Measurements from ENCODE around the gene CCDC124. TPM values are rescaled to one million over a fixed set of nuclear protein-coding genes. Genes with fewer than 3 reads are reported as not detected.

Gene CCDC124
- total RNA-seq, 6 experiments from 2014 or later = 20.6 to 45.3 (median 30.7) TPM

- WGBS (ENCODE audit: insufficient coverage, low coverage, low lambda C conversion rate, missing lambda C conversion rate) = 8% methylated on average over 37 of the region's 49 CpGs
- intact Hi-C loops (cut with DNase I) = loop anchor here in 1 of 2 donors (10.0 kb wide), 1 partner anchor 116 kb away; no protein-coding TSS in a partner anchor
- Histone ChIP-seq H3K9me3 (no peaks in the 10 kb centered on the region), H3K4me3 (no peak overlapping the region), H3K27me3 (peaks cover 8 to 18% of the 10 kb centered on the region in 2 donors), H3K4me1 (peaks cover 0 to 5% (median 0%) of the 10 kb centered on the region in 4 donors), H3K36me3 (no peaks in the 10 kb centered on the region), H3K27ac (no peak overlapping the region)
- TF ChIP-seq CTCF (IDR thresholded peaks at IDR 0.05) (no peak), POLR2A (IDR thresholded peaks at IDR 0.05) (no peak)
- DNase-seq (no peak), ATAC-seq (no peak)
Observed at GRCh38 chr19:17948931-17949930, 16.4 kb downstream of the CCDC124 start.

- H3K36me3 ChIP-seq = no peaks in the 10 kb centered on the region
- no peak for TF ChIP-seq POLR2A (IDR thresholded peaks at IDR 0.05)
- TF ChIP-seq CTCF (IDR thresholded peaks at IDR 0.05) = no peak
- peaks cover 8 to 18% of the 10 kb centered on the region in 2 donors for H3K27me3 ChIP-seq
- H3K4me1 ChIP-seq = peaks cover 0 to 5% (median 0%) of the 10 kb centered on the region in 4 donors
- DNase-seq (no peak), ATAC-seq (no peak)
- no peak overlapping the region for H3K27ac ChIP-seq
- no peaks in the 10 kb centered on the region for H3K9me3 ChIP-seq
- WGBS (ENCODE audit: insufficient coverage, low coverage, low lambda C conversion rate, missing lambda C conversion rate) = 4% methylated on average over 8 of the region's 11 CpGs
- H3K4me3 ChIP-seq = no peak overlapping the region
- intact Hi-C loops (cut with DNase I) = loop anchor here in 1 of 2 donors (10.0 kb wide), 1 partner anchor 115 kb away; no protein-coding TSS in a partner anchor
Observed at GRCh38 chr19:17949956-17950309, 17.1 kb downstream of the CCDC124 start.

GRCh38 chr19:17950310-17951156, 17.7 kb downstream of the CCDC124 start:
- ATAC-seq (no peak), DNase-seq (no peak)
- H3K4me1 ChIP-seq = peaks cover 0 to 5% (median 0%) of the 10 kb centered on the region in 4 donors
- H3K27ac ChIP-seq = no peak overlapping the region
- no peak for TF ChIP-seq POLR2A (IDR thresholded peaks at IDR 0.05)
- TF ChIP-seq CTCF (IDR thresholded peaks at IDR 0.05) = no peak
- H3K9me3 ChIP-seq = no peaks in the 10 kb centered on the region
- under 1% methylated on average over 26 of the region's 48 CpGs for WGBS (ENCODE audit: insufficient coverage, low coverage, low lambda C conversion rate, missing lambda C conversion rate)
- peaks cover 8 to 18% of the 10 kb centered on the region in 2 donors for H3K27me3 ChIP-seq
- no peaks in the 10 kb centered on the region for H3K36me3 ChIP-seq
- no peak overlapping the region for H3K4me3 ChIP-seq
- intact Hi-C loops (cut with DNase I) = no loop called here

GRCh38 chr19:17951157-17951989, 18.6 kb downstream of the CCDC124 start:
- DNase-seq (no peak), ATAC-seq (no peak)
- intact Hi-C loops (cut with DNase I) = no loop called here
- H3K36me3 ChIP-seq = no peaks in the 10 kb centered on the region
- TF ChIP-seq POLR2A (IDR thresholded peaks at IDR 0.05) (no peak), CTCF (IDR thresholded peaks at IDR 0.05) (no peak)
- no peaks in the 10 kb centered on the region for H3K9me3 ChIP-seq
- H3K27me3 ChIP-seq = peaks cover 8 to 24% of the 10 kb centered on the region in 2 donors
- H3K4me3 ChIP-seq = no peak overlapping the region
- H3K27ac ChIP-seq = no peak overlapping the region
- H3K4me1 ChIP-seq = peaks cover 0 to 5% (median 0%) of the 10 kb centered on the region in 4 donors
- 0% methylated on average over 10 of the region's 33 CpGs for WGBS (ENCODE audit: insufficient coverage, low coverage, low lambda C conversion rate, missing lambda C conversion rate)

Measured in right lobe of liver (tissue), 6 donors.